Neuronal stem cell (in vitro differentiated cells): ENCODE measurements around the gene TCAP.
A peak's percentile ranks its signal among the peaks of the same experiment; 100 is the strongest.

Experiments used
- DNase-seq: peaks from one replicate; pipeline ENCODE4 v3.0.0-alpha.2; 2013; ENCODE audit warnings: low spot score
- H2AFZ ChIP-seq: one replicate; pipeline ENCODE4 v1.6.1; 2013; ENCODE audit warnings: mild to moderate bottlenecking, low read length, inconsistent platforms
- H2AK5ac ChIP-seq: 2 replicates; pipeline ENCODE4 v1.6.1; 2013; ENCODE audit warnings: low read depth, mild to moderate bottlenecking, inconsistent platforms, low read length, moderate library complexity, mixed read lengths
- H2BK120ac ChIP-seq: 2 replicates; pipeline ENCODE4 v1.6.1; 2013; ENCODE audit warnings: low read depth, mild to moderate bottlenecking, inconsistent platforms, low read length, moderate library complexity, mixed read lengths
- H2BK12ac ChIP-seq: one replicate; pipeline ENCODE4 v1.6.1; 2013; ENCODE audit warnings: low read length, inconsistent platforms
- H2BK15ac ChIP-seq: 2 replicates; pipeline ENCODE4 v1.6.1; 2013; ENCODE audit warnings: mild to moderate bottlenecking, low read length, inconsistent platforms, mixed read lengths
- H2BK5ac ChIP-seq: one replicate; pipeline ENCODE4 v1.6.1; 2013; ENCODE audit warnings: inconsistent platforms, mild to moderate bottlenecking, low read length, moderate library complexity
- H3K14ac ChIP-seq: one replicate; pipeline ENCODE4 v1.6.1; 2013; ENCODE audit warnings: low read length, inconsistent platforms
- H3K18ac ChIP-seq: 2 replicates; pipeline ENCODE4 v1.6.1; 2013; ENCODE audit warnings: low read length, inconsistent platforms
- H3K23ac ChIP-seq: 2 replicates; pipeline ENCODE4 v1.6.1; 2013; ENCODE audit warnings: low read depth, mild to moderate bottlenecking, mixed read lengths, low read length, inconsistent platforms; ENCODE audit not compliant: poor library complexity
- H3K27ac ChIP-seq: replicated peaks from 3 replicates; pipeline ENCODE4 v1.5.1; 2013; ENCODE audit warnings: low read length, inconsistent platforms
- H3K27me3 ChIP-seq, 3 experiments: 2 replicates each; pipeline ENCODE4 v1.6.1; 2013; ENCODE audit warnings: low read length in 3 of 3, mild to moderate bottlenecking in 2 of 3, inconsistent platforms in 1 of 3, low read depth in 1 of 3, mixed read lengths in 1 of 3, moderate library complexity in 1 of 3; ENCODE audit not compliant: control insufficient read depth in 3 of 3, insufficient read depth in 3 of 3
- H3K36me3 ChIP-seq, 2 donors: replicated peaks in 1 of 2; 2 replicates each; pipeline ENCODE4 v1.6.1; 2013; ENCODE audit warnings: low read length in 2 of 2; ENCODE audit not compliant: control insufficient read depth in 2 of 2, insufficient read depth in 2 of 2
- H3K4ac ChIP-seq: 2 replicates; pipeline ENCODE4 v1.6.1; 2013; ENCODE audit warnings: inconsistent platforms, mild to moderate bottlenecking, low read length, moderate library complexity
- H3K4me1 ChIP-seq, 2 donors: 1 replicate in 1 of 2; 2 replicates in 1 of 2; pipeline ENCODE4 v1.6.1; 2013; ENCODE audit warnings: low read length in 2 of 2, low read depth in 1 of 2; ENCODE audit not compliant: control insufficient read depth in 2 of 2, insufficient read depth in 1 of 2
- H3K4me2 ChIP-seq: one replicate; pipeline ENCODE4 v1.6.1; 2013; ENCODE audit warnings: mild to moderate bottlenecking, low read length, inconsistent platforms; ENCODE audit not compliant: insufficient read depth, poor library complexity, severe bottlenecking
- H3K4me3 ChIP-seq, 2 donors: 2 replicates each; pipeline ENCODE4 v1.5.1; 2013; ENCODE audit warnings: low read length in 2 of 2, mild to moderate bottlenecking in 2 of 2, inconsistent platforms in 1 of 2, moderate library complexity in 1 of 2
- H3K79me1 ChIP-seq: one replicate; pipeline ENCODE4 v1.6.1; 2013; ENCODE audit warnings: low read depth, mild to moderate bottlenecking, inconsistent platforms, low read length, moderate library complexity
- H3K9ac ChIP-seq: one replicate; pipeline ENCODE4 v1.6.1; 2013; ENCODE audit warnings: mild to moderate bottlenecking, low read depth, low read length, inconsistent platforms; ENCODE audit not compliant: poor library complexity
- H3K9me3 ChIP-seq, 2 donors: replicated peaks in 1 of 2; 2 replicates each; pipeline versions ENCODE3 to v1.6.1; 2013; ENCODE audit warnings: low read length in 2 of 2, mild to moderate bottlenecking in 2 of 2, inconsistent platforms in 1 of 2, low read depth in 1 of 2, mixed read lengths in 1 of 2, moderate library complexity in 1 of 2; ENCODE audit not compliant: control insufficient read depth in 2 of 2, insufficient read depth in 1 of 2
- H4K8ac ChIP-seq: one replicate; pipeline ENCODE4 v1.6.1; 2013; ENCODE audit warnings: low read depth, mild to moderate bottlenecking, inconsistent platforms, low read length, moderate library complexity
- H4K91ac ChIP-seq: one replicate; pipeline ENCODE4 v1.6.1; 2013; ENCODE audit warnings: low read length, low read depth, mild to moderate bottlenecking, inconsistent platforms; ENCODE audit not compliant: poor library complexity
- WGBS, 2 donors: extraction: QIAGEN DNeasy Blood & Tissue Kit; methylation state at CpG; one replicate each; pipeline ENCODE4 v1.1.7; 2013; ENCODE audit warnings: missing lambda C conversion rate in 2 of 2, mixed read lengths in 1 of 2; ENCODE audit not compliant: insufficient read length in 2 of 2, insufficient replicate concordance in 1 of 2; ENCODE audit errors: extremely low coverage in 2 of 2; 5-methylcytosine and 5-hydroxymethylcytosine counted together

TCAP gene

DNA sequence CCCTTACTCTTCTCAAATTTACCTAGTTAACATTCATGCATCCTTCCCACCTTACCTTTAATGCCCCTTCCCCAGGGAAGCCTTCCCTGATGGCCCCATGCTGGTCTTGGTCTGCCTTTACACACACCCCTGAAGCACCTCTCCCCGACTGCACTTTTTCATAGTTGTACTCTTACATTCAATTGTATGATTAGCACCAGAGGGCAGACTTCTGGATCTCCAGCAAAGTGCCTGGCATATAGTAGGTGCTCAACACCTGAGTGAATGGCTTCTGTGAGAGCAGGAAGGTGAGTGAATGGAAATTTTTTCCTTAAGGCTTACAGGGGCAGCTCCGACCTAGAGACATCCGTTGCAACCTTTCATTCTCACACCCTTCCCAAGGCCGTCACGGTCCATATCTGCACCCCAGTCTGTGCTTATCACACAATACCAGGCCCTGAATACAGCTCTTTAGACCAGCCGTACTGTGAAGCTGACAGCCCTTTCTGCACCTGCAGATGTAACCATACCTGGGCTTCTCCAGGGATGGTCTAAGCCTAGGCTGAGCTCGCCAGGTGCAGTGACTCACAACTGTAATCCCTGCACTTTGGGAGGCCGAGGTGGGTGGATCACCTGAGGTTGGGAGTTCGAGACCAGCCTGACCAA lies 18.3 kb downstream of the TCAP start:
- Histone ChIP-seq H4K8ac (no peak overlapping the region), H3K4ac (no peak overlapping the region), H3K18ac (no peak overlapping the region), H3K4me3 (no peak overlapping the region), H3K79me1 (peaks cover 2% of the 10 kb centered on the region), H3K9me3 (no peaks in the 10 kb centered on the region), H2BK12ac (no peak overlapping the region), H3K23ac (no peak overlapping the region), H2BK15ac (no peak overlapping the region), H3K27ac (no peak overlapping the region), H3K27me3 (no peaks in the 10 kb centered on the region), H3K4me2 (no peak overlapping the region), H2AK5ac (no peak overlapping the region), H2AFZ (no peak overlapping the region), H2BK5ac (no peak overlapping the region), H3K14ac (no peak overlapping the region), H3K36me3 (peaks cover 3 to 14% of the 10 kb centered on the region in 2 donors), H3K9ac (peak overlapping the region; percentile 14), H4K91ac (no peak overlapping the region), H3K4me1 (peaks cover 0 to 2% of the 10 kb centered on the region in 2 donors), H2BK120ac (no peak overlapping the region)
- no peak for DNase-seq
- WGBS, 2 donors = no CpG with 5 or more reads among the region's 9 CpGs

GRCh38 chr17:39684369-39685192 lies 19.4 kb downstream of the TCAP start:
- Histone ChIP-seq H3K79me1 (peaks cover 2% of the 10 kb centered on the region), H2BK5ac (no peak overlapping the region), H3K4me1 (peaks cover 9 to 10% of the 10 kb centered on the region in 2 donors), H2BK12ac (no peak overlapping the region), H3K14ac (no peak overlapping the region), H3K36me3 (peaks cover 3 to 14% of the 10 kb centered on the region in 2 donors), H3K27ac (no peak overlapping the region), H4K8ac (no peak overlapping the region), H4K91ac (no peak overlapping the region), H3K4me2 (no peak overlapping the region), H3K9me3 (no peaks in the 10 kb centered on the region), H2BK120ac (no peak overlapping the region), H3K23ac (no peak overlapping the region), H3K18ac (no peak overlapping the region), H3K9ac (no peak overlapping the region), H2BK15ac (no peak overlapping the region), H3K4me3 (peak overlapping the region in 1 of 2 donors; percentile 24), H2AK5ac (no peak overlapping the region), H3K4ac (no peak overlapping the region), H3K27me3 (no peaks in the 10 kb centered on the region), H2AFZ (no peak overlapping the region)
- no CpG with 5 or more reads among the region's 12 CpGs for WGBS, 2 donors
- no peak for DNase-seq

DNA sequence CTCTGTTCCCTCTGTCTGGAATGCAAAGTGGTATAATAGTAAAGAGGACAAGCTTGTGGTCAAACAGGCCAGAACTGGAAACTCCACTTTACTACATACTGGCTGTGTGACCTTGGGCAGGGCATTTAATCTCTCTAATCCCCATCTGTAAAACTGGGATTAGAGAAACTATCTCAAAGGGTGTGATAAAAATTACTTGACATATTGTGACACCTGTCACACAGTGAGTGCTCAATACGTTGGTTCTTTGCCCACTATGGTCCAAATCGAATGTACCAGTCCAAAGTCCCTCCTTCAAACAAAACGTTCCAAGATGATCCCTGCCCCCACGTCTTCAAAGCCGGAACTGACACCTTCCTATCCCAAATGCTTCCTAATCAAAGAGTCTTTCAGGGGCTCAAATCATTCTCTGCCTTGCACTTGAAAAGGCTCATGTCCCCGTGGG lies 22.0 kb downstream of the TCAP start:
- Histone ChIP-seq H2BK12ac (no peak overlapping the region), H3K27ac (no peak overlapping the region), H3K27me3 (no peaks in the 10 kb centered on the region), H2AK5ac (no peak overlapping the region), H3K4me3 (peak overlapping the region in 1 of 2 donors; percentile 61), H3K4ac (no peak overlapping the region), H3K4me1 (peaks cover 9 to 10% of the 10 kb centered on the region in 2 donors), H3K9ac (no peak overlapping the region), H3K9me3 (no peaks in the 10 kb centered on the region), H2BK120ac (no peak overlapping the region), H4K8ac (no peak overlapping the region), H2BK5ac (no peak overlapping the region), H4K91ac (no peak overlapping the region), H2BK15ac (no peak overlapping the region), H2AFZ (peak overlapping the region; percentile 97), H3K14ac (no peak overlapping the region), H3K79me1 (peaks cover 2% of the 10 kb centered on the region), H3K23ac (no peak overlapping the region), H3K18ac (no peak overlapping the region), H3K36me3 (peaks cover 3 to 10% of the 10 kb centered on the region in 2 donors), H3K4me2 (peak overlapping the region; percentile 46)
- no peak for DNase-seq
- no CpG with 5 or more reads among the region's 6 CpGs for WGBS, 2 donors
